GDM1 (cell line): ENCODE measurements around the gene DAB1.
"Not testable (repeated sequence)": the region's sequence is repeated elsewhere in the genome, so short reads cannot be mapped to it uniquely, and the experiment has no call there.

Source experiments
- DNase-seq: peaks from one replicate; lab custom pipeline; 2025; lab: John Stamatoyannopoulos, UW

The DAB1 gene

GRCh38 chr1:57270927-57271698, 152.7 kb downstream of the DAB1 start:
- no peak for DNase-seq

DNA sequence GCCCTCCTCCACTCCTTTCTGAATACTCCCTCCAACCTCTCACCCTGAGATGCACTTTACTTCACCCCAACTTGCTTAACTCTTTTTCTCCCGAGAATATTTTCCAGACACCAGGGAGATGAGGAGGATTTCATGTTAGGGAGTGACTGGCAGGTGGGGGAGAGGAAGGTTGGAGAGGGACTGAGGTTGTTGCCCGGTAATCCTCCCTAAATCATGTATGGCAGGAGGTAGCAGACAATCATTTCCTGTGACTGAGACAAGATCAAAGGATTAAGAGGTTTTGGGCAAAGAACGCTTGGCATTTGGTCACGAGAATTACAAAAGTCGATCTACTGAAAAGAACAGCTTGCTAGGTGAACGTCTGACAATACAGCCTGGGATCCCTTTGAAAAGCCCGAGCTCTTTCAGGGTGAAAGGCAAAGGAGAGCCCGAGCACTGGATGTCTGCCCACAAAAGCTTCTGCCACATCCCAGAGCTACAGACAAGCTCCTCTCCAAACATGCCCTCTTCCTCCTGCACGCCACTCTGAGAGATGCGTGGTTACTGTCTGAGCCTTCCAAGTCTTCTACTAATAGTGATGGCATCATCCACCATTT, 154.1 kb downstream of the DAB1 start:
- no peak for DNase-seq

DNA sequence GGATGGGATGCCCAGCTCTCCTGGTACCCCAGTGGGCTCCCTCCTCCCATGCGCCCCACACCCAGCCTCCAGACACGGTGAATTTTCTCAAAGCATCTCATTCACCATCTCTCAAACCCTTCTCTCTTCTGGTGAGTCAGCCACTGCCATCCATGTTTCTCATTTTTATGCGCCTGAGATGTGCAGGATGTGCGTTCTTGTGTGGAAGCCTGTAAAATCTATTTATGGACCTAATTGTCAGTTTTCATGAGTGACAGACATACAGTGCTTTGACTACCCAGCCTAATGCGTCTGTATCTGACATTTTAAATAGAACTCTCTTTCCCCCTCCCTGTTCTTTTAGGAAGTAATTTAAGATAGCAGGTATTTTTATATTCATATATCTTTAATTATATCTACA, 158.8 kb downstream of the DAB1 start:
- DNase-seq, result no peak

GRCh38 chr1:57262472-57262871, 161.4 kb downstream of the DAB1 start:
- no peak for DNase-seq

GRCh38 chr1:57258557-57259325, 165.1 kb downstream of the DAB1 start:
- DNase-seq, result no peak

- DNase-seq, result no peak
These were observed 167.9 kb downstream of the DAB1 start for GRCh38 chr1:57255945-57256344.

DNA sequence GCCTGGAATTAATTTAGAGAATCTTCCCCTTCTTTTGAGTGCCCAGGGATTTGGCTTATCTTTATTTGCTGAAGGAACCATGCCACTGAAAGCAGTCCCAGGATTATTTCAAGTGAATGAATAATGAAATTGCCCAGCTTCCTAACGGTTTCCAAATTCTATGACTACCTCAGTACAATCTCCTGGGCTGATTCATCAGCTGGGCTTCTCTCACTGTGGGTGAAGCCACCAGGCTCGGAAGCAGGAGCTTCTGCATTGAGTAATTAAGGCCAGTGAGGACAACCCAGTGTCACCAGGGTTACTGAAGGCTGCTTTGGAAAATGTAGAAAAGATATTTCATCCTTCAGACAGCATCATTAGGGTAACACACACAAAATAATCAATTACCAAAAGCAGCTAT, 169.8 kb downstream of the DAB1 start:
- no peak for DNase-seq

- DNase-seq, result no peak
These were observed 171.1 kb downstream of the DAB1 start for GRCh38 chr1:57252597-57253294.

- DNase-seq, result no peak
These were observed 173.8 kb downstream of the DAB1 start for GRCh38 chr1:57250021-57250420.

- DNase-seq, result no peak
These were observed 174.3 kb downstream of the DAB1 start for GRCh38 chr1:57249511-57249910.

- DNase-seq, result no peak
These were observed 175.0 kb downstream of the DAB1 start for GRCh38 chr1:57248830-57249229.

GRCh38 chr1:57238233-57238781, 185.6 kb downstream of the DAB1 start:
- no peak for DNase-seq

- no peak for DNase-seq
These were observed 187.9 kb downstream of the DAB1 start for GRCh38 chr1:57235730-57236510.

- no peak for DNase-seq
These were observed 189.4 kb downstream of the DAB1 start for GRCh38 chr1:57234459-57234858.

- no peak for DNase-seq
These were observed 191.4 kb downstream of the DAB1 start for GRCh38 chr1:57232500-57232899.

DNA sequence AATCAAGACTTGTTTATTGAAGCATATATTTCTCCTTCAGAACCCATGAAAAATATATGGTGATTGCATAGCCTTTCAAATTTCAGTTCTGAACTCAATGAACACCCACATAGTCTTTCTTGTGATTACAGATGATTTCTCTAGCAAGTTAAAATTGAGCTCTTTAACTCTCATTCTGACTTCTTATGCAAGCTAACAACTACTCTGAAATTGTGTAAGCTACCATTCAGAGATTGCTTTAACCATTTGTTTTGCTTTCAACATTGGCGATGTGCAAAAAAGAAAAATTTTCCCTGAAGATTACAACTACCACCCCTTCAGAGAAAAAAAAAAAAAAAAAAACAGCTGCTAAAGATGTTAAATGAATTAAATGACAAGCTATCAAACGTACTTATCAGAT, 193.9 kb downstream of the DAB1 start:
- no peak for DNase-seq

- no peak for DNase-seq
These were observed 194.8 kb downstream of the DAB1 start for GRCh38 chr1:57229076-57229475.

GRCh38 chr1:57222801-57223200, 201.1 kb downstream of the DAB1 start:
- no peak for DNase-seq

- DNase-seq, result no peak
These were observed 201.6 kb downstream of the DAB1 start for GRCh38 chr1:57222307-57222706.

DNA sequence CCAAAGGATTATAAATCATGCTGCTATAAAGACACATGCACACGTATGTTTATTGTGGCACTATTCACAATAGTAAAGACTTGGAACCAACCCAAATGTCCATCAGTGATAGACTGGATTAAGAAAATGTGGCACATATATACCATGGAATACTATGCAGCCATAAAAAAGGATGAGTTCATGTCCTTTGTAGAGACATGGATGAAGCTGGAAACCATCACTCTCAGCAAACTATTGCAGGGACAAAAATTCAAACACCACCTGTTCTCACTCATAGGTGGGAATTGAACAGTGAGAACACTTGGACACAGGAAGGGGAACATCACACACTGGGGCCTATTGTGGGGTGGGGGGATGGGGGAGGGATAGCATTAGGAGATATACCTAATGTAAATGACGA, 203.0 kb downstream of the DAB1 start:
- not testable (repeated sequence) for DNase-seq

GRCh38 chr1:57218487-57219079, 205.3 kb downstream of the DAB1 start:
- DNase-seq, result no peak
